GM19023 (cell line): ENCODE measurements around the gene PDZRN4.

Source experiments
- ATAC-seq: cut with Tn5 transposase; IDR thresholded peaks from one replicate; pipeline ENCODE4 v1.9.1; 2021; ENCODE audit warnings: mild to moderate bottlenecking, moderate library complexity; ENCODE audit not compliant: unreplicated experiment

Gene PDZRN4

DNA sequence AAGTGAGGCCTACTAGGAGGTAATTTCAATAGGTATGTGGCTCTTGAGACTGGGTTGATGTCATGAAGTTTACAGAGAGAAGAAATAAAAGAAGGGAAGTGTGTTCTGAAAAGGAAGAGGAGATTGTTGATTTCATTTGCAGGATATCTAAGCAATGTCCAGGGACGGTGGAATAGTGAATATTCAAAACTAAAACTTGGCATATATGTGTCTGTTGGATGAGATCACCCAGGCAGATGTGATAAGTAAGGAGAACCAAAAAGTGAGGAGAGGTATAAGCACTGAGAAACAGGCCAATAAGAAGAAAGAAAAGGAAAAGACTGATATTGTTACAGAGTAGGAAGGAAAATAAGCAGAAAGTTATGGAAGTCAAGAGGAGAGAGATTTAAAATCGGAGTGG is 255.6 kb downstream of the PDZRN4 start:
- no peak for ATAC-seq

DNA sequence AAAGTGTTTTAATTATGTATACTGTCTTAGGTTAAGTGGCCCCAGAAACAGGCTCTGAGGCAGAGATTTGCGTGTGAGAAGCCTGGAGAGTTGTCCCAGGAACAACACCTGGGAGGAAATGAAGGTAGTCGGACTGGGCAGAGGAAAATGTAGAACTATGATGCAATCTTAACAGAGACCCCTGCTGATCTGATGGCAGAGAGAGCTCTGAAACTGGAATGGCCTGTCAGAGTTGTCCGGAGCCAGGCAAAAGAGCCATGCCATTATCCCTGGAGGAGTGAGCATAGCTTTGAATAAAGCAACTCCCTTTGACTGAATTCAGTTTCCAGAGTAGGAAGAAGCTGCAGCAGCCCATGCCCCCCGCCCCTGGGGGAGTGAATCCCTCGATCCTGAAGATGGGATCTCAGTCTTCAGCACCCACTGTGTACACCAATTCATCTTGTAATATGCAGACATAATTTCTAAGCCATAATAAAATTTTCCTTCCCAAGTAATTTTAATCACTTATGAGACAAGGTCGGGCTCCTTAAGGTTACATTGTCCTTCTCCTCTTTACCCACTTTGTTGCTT is 264.8 kb downstream of the PDZRN4 start:
- ATAC-seq = no peak

DNA sequence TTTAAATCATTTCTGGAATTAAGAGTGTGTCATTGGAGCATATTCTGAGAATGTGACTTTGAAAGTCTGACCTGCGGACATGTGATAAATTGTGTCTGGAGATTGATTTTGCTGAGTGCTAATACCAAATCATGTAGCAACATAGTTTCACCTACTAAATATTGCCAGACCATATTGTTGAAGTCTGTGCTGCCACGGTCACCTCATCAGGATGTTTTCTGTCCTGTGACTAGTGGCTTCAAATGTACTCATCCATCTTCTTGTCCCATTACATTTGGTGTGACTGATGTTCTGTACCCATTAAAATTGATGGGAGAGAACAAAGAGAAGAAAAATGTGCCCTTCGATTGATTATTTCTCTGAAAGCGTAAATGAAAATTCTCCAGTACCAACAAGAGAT is 265.3 kb downstream of the PDZRN4 start:
- no peak for ATAC-seq

DNA sequence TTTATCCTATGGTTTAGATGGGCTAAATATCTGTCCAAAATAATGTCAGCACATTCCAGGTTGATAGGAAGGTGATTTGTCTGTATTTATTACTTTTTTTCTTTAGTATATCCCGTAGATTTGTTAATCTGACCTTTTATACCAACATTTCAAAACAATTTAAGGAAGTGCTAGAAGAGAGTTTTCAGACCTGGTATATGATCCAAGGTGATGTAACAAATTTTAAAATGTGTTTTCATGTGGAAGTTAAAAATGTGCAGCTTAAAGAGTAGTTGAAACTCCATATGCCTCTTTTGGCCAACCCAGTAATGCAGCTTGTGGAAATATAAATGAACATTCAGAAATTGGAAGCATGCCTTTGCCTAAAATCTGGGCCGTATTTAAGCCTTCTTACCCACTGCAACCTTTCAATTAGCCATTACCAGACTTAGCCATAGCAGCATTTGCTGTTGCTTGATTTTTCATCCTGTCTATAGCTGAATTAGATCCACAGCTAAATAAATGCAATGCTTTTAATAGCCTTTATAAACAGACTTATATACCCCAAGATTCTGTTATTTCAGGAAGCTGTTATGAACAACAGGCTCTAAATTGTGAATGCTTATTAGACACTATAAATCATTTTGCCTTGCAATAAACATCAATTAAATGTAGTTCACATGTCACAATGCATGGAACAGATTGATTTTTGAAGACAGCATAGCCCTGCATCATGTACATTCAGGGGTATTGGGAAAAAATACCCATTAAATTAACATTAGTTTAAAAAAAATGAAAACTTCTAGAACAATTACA is 271.2 kb downstream of the PDZRN4 start:
- ATAC-seq = no peak

DNA sequence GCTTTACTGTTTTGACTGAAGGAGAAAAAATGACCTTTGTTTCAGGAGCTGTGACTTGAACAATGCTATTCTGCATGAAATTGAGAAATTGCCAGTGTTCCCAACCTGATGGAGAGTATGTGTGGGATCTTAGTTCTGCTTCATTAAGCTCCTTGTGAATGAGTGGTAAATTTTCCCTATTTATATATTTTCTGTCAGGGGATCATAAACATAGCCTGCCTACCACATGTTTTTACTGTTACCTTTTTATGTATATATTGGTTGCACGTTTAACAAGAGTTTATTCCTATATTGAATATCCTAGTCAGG is 271.7 kb downstream of the PDZRN4 start:
- no peak for ATAC-seq

DNA sequence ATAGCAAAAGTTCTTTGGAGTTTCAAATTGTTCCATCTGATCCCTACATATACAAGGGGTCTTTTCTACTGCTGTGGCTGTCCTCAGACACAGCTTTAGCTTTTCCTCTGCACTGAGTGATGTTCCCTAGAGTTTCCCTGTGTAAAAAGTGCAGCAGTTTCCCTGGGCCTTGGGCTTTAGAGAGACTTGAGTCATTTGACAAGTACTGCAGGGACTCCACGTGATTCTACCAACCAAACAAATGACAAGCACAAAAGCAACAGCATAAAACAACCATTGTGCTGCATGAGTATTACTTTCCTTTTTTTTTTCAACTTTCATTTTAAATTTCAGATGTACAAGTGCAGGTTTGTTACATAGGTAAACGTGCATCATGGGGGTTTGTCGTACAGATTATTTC is 272.8 kb downstream of the PDZRN4 start:
- ATAC-seq = no peak

DNA sequence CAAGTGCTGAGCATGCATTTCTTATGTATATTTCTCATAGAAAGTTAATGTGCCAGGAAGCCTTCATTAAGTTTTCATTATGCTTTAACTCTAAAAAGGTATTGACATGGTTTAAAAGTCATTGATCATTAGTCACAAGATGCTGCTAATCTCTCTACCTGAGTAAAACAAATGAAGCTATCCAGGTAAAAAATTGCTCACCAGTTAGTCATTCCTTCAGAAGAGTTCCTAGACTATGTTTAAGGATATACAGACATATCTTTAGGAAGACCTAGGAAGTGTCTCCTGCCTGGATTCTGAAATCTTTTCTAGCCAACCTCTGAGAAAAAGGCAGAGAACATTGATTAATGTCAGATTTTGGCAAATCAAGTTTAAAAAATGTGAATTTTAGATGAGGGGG is 274.2 kb downstream of the PDZRN4 start:
- ATAC-seq = no peak

DNA sequence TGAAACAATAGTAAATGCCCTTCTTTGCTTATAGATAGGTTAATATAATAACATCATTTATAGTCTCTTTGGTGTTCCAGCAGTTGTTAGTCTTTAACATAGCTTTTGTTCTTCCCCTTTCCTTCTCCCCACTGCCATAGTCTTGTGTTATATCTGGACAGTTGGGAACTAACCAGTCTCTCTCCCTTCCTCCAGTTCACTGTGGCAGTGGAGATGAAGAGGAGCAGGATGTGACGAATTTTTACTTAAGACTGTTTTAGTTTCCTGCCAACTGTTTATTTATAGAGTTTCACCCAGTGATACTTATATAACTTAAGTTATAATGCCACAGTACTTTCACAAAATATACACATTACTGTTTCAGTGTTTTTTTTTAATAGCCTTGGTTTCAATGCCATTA is 277.4 kb downstream of the PDZRN4 start:
- no peak for ATAC-seq

DNA sequence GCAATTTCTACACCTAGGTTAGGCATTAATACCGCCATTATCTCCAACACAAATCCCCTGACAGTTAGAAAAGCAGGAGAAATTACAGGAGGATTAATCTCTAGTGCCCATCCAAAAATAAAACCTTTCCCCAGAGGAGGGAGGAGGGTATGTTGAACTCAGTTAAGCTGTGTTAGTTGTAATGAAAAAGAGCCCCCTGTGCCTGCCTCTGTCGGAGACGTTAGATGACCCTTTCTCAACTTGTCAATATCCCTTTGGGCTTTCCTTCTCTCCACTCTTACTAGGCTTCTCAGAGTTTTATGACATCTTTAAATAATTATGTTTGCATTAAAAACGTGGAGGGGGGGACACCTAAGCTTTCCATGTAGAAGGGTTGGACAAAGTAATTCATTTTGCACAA is 278.2 kb downstream of the PDZRN4 start:
- ATAC-seq = no peak

DNA sequence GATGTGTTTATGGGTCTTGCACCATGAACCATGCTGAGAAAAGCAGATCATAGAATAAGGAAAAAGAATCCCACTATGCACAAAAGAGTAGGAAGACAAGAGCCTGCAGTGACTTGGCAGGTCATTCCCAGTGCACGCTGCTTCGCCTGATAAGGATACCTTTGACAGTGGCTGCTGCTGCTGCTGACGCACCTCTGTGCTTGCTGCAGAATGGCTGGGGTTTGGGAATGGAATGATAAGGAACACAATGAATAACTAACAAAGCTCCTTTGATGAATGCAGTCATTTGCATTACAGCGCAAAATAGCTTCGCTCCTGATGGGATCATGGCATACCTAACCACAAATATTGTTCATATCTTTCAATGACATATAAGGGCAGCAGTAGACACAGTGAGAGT is 278.7 kb downstream of the PDZRN4 start:
- ATAC-seq = no peak

DNA sequence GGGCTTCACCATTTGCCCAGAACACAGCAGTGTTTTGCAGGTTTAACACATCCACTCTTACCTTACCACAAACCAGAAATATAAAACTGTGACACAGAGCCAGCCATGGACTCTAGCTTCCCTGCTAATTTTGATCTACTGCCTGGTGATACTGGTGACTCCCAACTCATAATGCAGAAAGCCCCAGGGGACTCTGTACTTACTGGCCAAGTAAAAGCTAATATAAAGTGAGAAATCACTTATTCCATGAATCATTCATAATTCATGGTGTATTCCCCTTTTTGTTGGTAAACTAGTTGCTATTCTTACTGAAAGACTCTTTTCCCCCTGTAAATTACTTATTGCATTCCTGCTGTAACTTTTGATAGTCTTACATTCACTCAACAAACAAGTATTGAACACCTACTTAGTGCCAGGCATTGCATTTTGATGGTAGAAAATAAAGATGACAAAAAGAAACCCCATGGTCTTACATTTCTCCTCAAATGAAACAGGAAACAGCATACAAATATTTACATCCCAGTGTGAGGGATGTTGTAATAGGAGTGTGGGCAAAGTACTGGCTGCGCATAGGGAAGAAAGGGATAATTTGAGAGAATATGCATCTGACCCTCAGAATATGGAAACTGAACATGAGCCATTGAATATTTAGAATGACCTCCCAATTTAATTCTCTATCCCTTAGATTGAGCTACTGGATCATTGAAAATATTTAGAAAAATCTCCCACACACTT is 279.6 kb downstream of the PDZRN4 start:
- ATAC-seq = no peak

DNA sequence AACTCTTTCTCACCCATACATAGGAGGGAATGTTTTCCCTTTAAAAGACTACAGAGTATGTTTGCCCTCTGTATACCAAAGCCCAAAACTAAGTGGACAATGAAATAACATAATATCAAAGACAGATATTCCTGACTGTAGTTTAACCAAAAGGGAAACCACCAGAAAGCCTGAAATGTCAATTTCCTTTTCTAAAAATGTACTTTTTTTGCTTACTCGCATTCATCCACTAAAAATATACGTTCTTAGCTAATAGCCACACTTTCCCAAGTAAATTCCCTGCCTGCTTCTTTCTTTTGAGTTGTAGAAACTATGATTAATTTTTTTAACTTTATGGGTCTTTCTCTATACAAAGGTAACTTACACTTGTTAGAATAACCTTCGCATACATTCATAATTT is 280.2 kb downstream of the PDZRN4 start:
- no peak for ATAC-seq

DNA sequence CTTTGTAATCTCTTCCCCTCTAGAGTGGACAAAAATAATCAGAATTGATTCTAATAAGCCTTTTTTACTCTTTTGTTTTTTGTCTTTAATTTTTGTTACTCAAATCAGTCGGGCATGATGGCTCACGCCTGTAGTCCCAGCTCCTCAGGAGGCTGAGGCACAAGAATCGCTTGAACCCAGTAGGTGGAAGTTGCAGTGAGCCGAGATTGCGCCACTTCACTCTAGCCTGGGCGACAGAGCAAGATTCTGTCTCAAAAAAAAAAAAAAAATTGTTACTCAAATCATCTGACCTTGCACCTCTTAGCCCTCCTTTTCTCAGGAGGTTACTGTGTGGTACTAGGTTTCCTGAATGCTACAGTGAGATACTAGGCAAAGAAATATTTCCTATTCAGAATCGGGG is 280.6 kb downstream of the PDZRN4 start:
- no peak for ATAC-seq

DNA sequence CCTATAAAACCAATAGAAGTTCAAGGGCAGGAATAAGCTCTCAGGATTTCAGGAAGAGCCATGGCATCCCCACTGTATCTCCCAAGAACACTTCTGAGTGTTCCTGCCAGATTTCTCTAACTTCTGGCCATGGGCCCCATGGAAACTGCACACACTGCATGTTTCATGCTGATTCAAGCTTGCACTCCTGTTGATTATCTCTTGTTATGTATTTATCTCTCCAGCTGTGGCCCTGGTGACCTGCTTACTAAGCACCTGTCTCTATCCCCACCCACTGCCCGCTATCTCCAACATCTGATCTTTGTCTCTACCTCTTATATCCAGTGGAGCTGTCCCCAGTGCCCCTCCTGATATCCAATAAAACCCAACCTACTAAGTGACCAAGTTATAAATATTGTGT is 285.3 kb downstream of the PDZRN4 start:
- no peak for ATAC-seq

DNA sequence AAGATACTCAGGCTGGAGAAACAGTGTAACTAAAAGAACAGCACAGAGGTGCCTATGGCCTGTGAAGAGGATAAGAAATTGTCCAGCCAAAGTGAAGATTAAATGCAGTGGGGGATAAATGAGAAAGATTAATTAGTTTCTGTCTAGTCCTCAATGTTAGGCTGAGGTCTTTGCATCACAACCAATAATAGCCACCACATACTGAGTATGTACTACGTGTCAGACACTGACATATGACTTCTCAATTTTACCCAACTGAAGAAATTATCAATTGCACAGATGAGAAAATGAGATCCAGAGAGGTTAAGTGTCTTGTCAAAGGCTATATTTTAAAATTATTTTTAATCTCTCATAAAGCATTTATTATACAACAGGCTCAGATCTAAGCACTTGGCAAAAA is 285.9 kb downstream of the PDZRN4 start:
- ATAC-seq = no peak

DNA sequence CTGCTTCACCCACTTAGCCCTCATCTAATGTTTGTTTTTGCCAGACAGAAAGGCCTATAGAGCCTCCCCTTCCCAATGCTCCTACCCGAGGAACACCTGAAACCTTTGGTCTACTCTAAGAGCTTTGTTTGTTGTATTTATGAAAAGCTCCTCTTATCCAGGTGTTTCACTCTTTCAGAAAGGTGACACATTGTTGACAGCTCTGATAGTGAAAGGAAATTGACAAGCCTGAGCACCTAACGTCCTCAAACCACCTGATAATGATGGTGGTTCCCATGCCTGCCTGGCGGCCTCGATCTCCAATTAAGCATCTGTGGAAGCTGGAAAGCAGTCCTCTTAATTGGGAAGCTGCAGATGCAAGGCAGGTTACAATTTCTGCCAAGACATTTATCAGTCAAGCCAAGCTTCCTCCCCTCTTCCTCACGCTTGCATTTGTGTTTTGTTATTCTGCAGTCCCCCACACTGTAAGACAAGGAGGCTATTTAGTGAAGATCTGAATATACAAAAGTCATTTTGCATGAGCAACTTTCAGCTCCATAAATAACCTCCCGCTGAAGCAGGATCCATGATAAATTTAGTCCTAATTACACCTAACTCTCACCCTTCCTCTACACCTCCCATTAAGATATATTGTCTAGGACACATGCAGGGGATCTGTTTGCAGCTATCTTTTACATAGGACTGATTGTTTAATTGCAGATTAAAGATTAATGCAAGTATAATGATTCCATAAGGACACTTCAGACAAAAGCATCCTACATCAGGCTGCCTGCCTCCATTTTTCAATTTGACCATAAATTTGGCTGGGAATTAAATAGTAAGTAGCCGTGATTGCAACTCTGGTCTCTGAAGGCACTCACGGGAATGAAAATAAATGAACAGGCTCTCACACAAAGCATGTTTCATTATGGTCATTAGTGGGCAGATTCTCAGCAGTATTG is 288.6 kb downstream of the PDZRN4 start:
- ATAC-seq = no peak

DNA sequence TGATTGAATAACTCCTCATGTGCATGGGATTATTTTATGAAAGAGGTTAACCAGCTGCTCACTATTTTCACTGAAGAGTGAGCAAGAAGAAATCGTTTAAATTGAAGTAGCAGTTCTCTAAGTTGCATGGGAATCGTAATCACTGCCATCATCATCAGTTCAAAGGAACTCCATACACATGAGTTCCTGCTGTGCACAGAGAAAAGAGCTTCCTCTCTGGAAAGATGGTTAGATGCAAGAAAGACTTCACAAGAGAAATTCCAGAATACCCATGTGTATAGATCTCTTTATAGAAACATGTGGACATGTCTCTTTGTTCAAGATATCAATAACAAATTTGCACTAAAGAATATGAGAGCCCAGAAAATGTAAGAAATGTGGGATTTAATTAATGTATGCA is 291.3 kb downstream of the PDZRN4 start:
- ATAC-seq = no peak

DNA sequence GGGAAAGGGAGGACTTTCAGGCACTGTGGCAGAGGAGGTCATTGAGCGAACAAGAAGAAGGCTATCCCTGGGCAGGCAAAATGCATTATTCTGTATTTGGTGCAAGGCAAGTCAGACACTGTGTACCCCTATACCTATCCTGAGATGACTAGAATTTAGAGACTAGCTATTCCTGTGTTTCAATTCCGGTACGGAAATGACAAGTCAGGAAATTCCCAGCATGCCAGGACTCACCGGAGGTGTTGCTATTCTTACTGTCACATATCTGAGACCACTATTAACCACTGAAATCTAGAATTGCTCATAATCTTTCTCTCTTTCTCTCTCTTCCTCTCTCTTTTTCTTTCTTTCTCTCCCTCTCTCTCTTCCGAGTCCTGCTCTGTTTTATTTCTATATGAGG is 297.1 kb downstream of the PDZRN4 start:
- ATAC-seq = peak; percentile 71

DNA sequence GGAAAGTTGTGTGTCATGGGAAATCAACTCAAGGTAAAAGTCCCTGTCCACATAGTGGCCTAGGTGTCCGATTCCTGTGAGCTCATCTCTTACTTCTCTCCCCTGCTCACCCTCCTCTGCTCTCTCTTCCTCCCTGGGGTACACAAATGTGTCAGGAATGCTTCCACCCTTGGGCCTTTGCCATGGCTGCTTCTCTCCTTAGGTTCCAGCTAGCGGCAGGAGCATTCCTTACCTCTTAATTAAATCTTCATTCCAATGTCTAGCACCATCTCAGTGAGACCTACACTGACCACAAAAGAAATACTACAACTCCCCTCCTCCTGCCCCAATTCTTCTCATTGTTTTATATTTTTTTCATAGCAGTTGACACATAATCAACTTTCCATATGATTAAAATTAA is 298.6 kb downstream of the PDZRN4 start:
- no peak for ATAC-seq

DNA sequence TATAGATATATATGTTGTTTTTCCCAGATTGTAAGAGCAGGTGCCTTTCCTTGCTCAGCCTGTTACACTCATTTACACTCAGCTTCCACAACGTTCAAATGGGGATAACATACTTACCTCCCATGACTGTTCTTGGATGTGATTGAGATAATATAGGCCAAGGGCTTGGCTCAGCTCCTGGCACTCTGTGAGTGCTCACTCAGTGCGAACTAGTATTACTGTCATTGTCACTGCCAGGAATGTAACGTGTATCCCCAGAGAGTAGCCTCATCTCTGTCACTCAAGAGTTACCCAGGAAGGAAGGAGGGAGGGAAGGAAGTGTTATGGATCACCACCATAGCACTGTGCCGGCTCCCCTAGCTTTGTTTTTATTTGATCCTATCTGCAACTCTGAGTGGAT is 307.9 kb downstream of the PDZRN4 start:
- no peak for ATAC-seq

DNA sequence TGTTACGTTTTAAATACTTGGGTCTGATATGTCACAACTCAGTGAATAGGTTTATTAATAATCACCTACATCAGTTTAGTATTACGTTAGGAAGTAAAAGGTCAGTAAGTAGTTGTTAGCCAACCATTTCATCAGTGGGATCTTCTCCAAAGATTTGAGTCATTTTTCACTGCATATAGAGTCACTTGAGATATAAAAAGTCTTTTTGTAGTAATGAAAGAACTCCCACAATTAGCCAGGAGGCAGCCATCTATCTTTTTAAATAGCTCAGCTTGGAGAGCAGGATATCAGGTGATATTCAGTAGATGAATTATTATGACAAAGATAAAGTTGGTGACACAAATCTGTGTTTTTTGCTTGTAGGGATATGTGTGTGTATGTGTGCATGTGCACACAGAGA is 309.3 kb downstream of the PDZRN4 start:
- ATAC-seq = no peak
